T-cell (primary cell): ENCODE results near the gene CAPRIN1. TPM values are rescaled to one million over a fixed set of nuclear protein-coding genes. Genes with fewer than 3 reads are reported as not detected.

Source experiments
- ATAC-seq, 4 experiments: fragments of 200-7000 bp in 3 of 4; fragments of 150-1000 bp in 1 of 4; cut with Tn5 transposase; replicated peaks in 1 of 4; 1 replicate in 3 of 4; 2 replicates in 1 of 4; pipeline ENCODE4 v1.10.0; 2021; ENCODE audit warnings: moderate library complexity in 3 of 4, mild to moderate bottlenecking in 2 of 4, moderate number of reproducible peaks in 1 of 4
- CTCF ChIA-PET, 2 donors: fragments of 300-600 bp; sonication (Branson Sonifier 250); formaldehyde crosslinking; loops; one replicate each; lab custom pipeline; 2022; ENCODE audit warnings: antibody characterized with exemption in 2 of 2; lab: Charles Lee
- POLR2A ChIA-PET, 2 donors: fragments of 300-600 bp; sonication (Branson Sonifier 250); formaldehyde crosslinking; loops; one replicate each; lab custom pipeline; 2022; ENCODE audit warnings: antibody characterized with exemption in 2 of 2; lab: Charles Lee
- DNase-seq, 35 experiments: peaks; one replicate each; pipeline versions ENCODE4 v3.0.0 to v3.0.0-alpha.2; 2013 to 2023
- H3K27ac ChIP-seq: one replicate; pipeline ENCODE4 v1.5.1; 2013; ENCODE audit warnings: low read length
- H3K27me3 ChIP-seq, 2 experiments: replicated peaks in 1 of 2; 1 replicate in 1 of 2; 2 replicates in 1 of 2; pipeline versions ENCODE4 v1.6.1 to v1.7.0; 2013; ENCODE audit warnings: low read length in 1 of 2, mixed read lengths in 1 of 2; ENCODE audit not compliant: control insufficient read depth in 2 of 2, insufficient read depth in 2 of 2; ENCODE audit errors: extremely low read depth in 1 of 2
- H3K36me3 ChIP-seq, 2 donors: 1 replicate in 1 of 2; 2 replicates in 1 of 2; pipeline versions ENCODE4 v1.6.1 to v1.7.0; 2013; ENCODE audit warnings: low read length in 1 of 2; ENCODE audit not compliant: control insufficient read depth in 2 of 2, insufficient read depth in 1 of 2; ENCODE audit errors: extremely low read depth in 1 of 2
- H3K4me1 ChIP-seq, 2 experiments: 1 replicate in 1 of 2; 2 replicates in 1 of 2; pipeline versions ENCODE4 v1.6.1 to v1.7.0; 2013; ENCODE audit warnings: low read length in 2 of 2, mixed read lengths in 1 of 2; ENCODE audit not compliant: insufficient read depth in 2 of 2, control insufficient read depth in 1 of 2; ENCODE audit errors: extremely low read depth in 1 of 2
- H3K4me3 ChIP-seq, 2 donors: 1 replicate in 1 of 2; 2 replicates in 1 of 2; pipeline versions ENCODE4 v1.5.1 to v1.7.0; 2013; ENCODE audit warnings: mild to moderate bottlenecking in 2 of 2, low read length in 1 of 2, moderate library complexity in 1 of 2; ENCODE audit not compliant: control insufficient read depth in 1 of 2; ENCODE audit errors: extremely low read depth in 1 of 2
- H3K9me3 ChIP-seq: 2 replicates; pipeline ENCODE4 v1.7.0; 2013
- H3K27ac Mint-ChIP-seq, 2 donors: one replicate each; pipeline ENCODE4 v1.8.0; 2020 to 2021; ENCODE audit warnings: mild to moderate bottlenecking in 2 of 2, mixed read lengths in 2 of 2
- H3K27me3 Mint-ChIP-seq, 2 donors: one replicate each; pipeline ENCODE4 v1.8.0; 2021 to 2022; ENCODE audit warnings: mixed read lengths in 2 of 2
- H3K36me3 Mint-ChIP-seq: one replicate; pipeline ENCODE4 v1.8.0; 2021; ENCODE audit warnings: mixed read lengths
- H3K4me1 Mint-ChIP-seq, 3 donors: one replicate each; pipeline ENCODE4 v1.8.0; 2020 to 2022; ENCODE audit warnings: mixed read lengths in 3 of 3, mild to moderate bottlenecking in 1 of 3
- H3K4me3 Mint-ChIP-seq, 3 donors: one replicate each; pipeline ENCODE4 v1.8.0; 2020 to 2022; ENCODE audit warnings: mild to moderate bottlenecking in 3 of 3, mixed read lengths in 3 of 3, moderate library complexity in 3 of 3
- H3K9me3 Mint-ChIP-seq, 3 donors: one replicate each; pipeline ENCODE4 v1.8.0; 2020 to 2022; ENCODE audit warnings: mixed read lengths in 3 of 3
- WGBS: methylation state at CpG from one replicate; pipeline ENCODE4 v1.1.5; 2013; ENCODE audit warnings: missing lambda C conversion rate; ENCODE audit not compliant: insufficient coverage; 5-methylcytosine and 5-hydroxymethylcytosine counted together
- total RNA-seq, 35 experiments: library from RNA in 6 of 35; stranded (reverse) in 6 of 35; fragments of 120-200 nt in 1 of 35; gene quantifications; one replicate each; pipeline versions ENCODE4 v1.2.1 to v1.2.4 and lab custom pipeline; 2013 to 2026

The CAPRIN1 gene
- total RNA-seq (100 to 1,000 TPM; 106 to 148 (median 143) TPM), total RNA-seq (lab: John Stamatoyannopoulos, UW) (134 to 649 (median 246) reads per million in 29 experiments)
- 133 TPM for total RNA-seq (2013)

GRCh38 chr11:34051349-34052035 is at the start of gene CAPRIN1:
Gene CAPRIN1, plus strand, starts transcription at chr11:34051731. Its CDS starts 690 bp downstream, at chr11:34052421.
- H3K27ac Mint-ChIP-seq, result peak within 1 kb of the TSS; percentile 97 to 98
- H3K27me3 Mint-ChIP-seq, result no peaks in the 10 kb centered on the region
- no peaks in the 10 kb centered on the region for H3K27me3 ChIP-seq
- H3K4me3 ChIP-seq, result peak within 1 kb of the TSS; percentile 82 to 93
- H3K9me3 Mint-ChIP-seq, result no peaks in the 10 kb centered on the region
- H3K4me3 Mint-ChIP-seq, result peak within 1 kb of the TSS; percentile 96 to 100 (median 98)
- WGBS, result under 1% methylated on average over 58 of the region's 64 CpGs
- peaks cover 0 to 5% of the 10 kb centered on the region in 2 donors for H3K36me3 ChIP-seq
- ChIA-PET POLR2A (interaction anchor here (0.5 to 1.0 kb wide), 6 partner anchors 26 to 1175 kb away, joined by 3 read pairs; partner anchors contain the start of gene NAT10 (in 1 of the 2)), CTCF (interaction anchor here in 1 of 2 donors (0.7 to 1.2 kb wide), 4 partner anchors 54 to 1287 kb away, joined by 3 to 9 read pairs (median 6); partner anchors contain the start of gene NAT10)
- H3K4me1 Mint-ChIP-seq, result peaks cover 24 to 39% (median 33%) of the 10 kb centered on the region in 3 donors
- H3K27ac ChIP-seq, result peak within 1 kb of the TSS; percentile 98
- ATAC-seq, result peak; percentile 79 to 85 (median 81)
- no peaks in the 10 kb centered on the region for H3K9me3 ChIP-seq
- no peaks in the 10 kb centered on the region for H3K36me3 Mint-ChIP-seq
- peak; percentile 70 to 90 (median 81) for DNase-seq
- peaks cover 17 to 22% of the 10 kb centered on the region in 2 experiments for H3K4me1 ChIP-seq

- WGBS, result 87% methylated on average over 2 of the region's 4 CpGs
- no peak for DNase-seq
These were observed 49.1 kb upstream of the CAPRIN1 start for GRCh38 chr11:34002420-34002819.

GRCh38 chr11:34004236-34004635 is 47.3 kb upstream of the CAPRIN1 start:
- Histone ChIP-seq H3K27ac (no peak overlapping the region), H3K4me3 (no peak overlapping the region), H3K27me3 (peaks cover 0 to 18% of the 10 kb centered on the region in 2 experiments), H3K36me3 (no peaks in the 10 kb centered on the region), H3K4me1 (no peaks in the 10 kb centered on the region), H3K9me3 (no peaks in the 10 kb centered on the region)
- no peak for ATAC-seq
- no peaks in the 10 kb centered on the region for H3K9me3 Mint-ChIP-seq
- no peaks in the 10 kb centered on the region for H3K36me3 Mint-ChIP-seq
- DNase-seq, result no peak
- H3K27me3 Mint-ChIP-seq, result peaks cover 16 to 25% of the 10 kb centered on the region in 2 donors
- no peak overlapping the region for H3K4me3 Mint-ChIP-seq
- H3K27ac Mint-ChIP-seq, result no peak overlapping the region
- CTCF ChIA-PET, result interaction anchor here in 1 of 2 donors (0.6 to 1.0 kb wide), 3 partner anchors 16 to 456 kb away, joined by 3 to 7 read pairs (median 6); no protein-coding TSS in a partner anchor
- POLR2A ChIA-PET, result no interaction called here
- WGBS, result no CpG with 5 or more reads among the region's 3 CpGs
- no peaks in the 10 kb centered on the region for H3K4me1 Mint-ChIP-seq

More at GRCh38 chr11:34002420-34002819, 49.1 kb upstream of the CAPRIN1 start:
- no peak overlapping the region for H3K4me3 ChIP-seq
- ChIA-PET CTCF (no interaction called here), POLR2A (no interaction called here)
- no peak for ATAC-seq
- no peaks in the 10 kb centered on the region for H3K36me3 ChIP-seq
- H3K9me3 ChIP-seq, result no peaks in the 10 kb centered on the region
- H3K36me3 Mint-ChIP-seq, result no peaks in the 10 kb centered on the region
- H3K4me1 Mint-ChIP-seq, result peaks cover 2% of the 10 kb centered on the region in 3 donors
- H3K4me1 ChIP-seq, result no peaks in the 10 kb centered on the region
- H3K9me3 Mint-ChIP-seq, result no peaks in the 10 kb centered on the region
- no peak overlapping the region for H3K27ac Mint-ChIP-seq
- peaks cover 0 to 20% of the 10 kb centered on the region in 2 experiments for H3K27me3 ChIP-seq
- no peak overlapping the region for H3K4me3 Mint-ChIP-seq
- peaks cover 24 to 30% of the 10 kb centered on the region in 2 donors for H3K27me3 Mint-ChIP-seq
- no peak overlapping the region for H3K27ac ChIP-seq

DNA sequence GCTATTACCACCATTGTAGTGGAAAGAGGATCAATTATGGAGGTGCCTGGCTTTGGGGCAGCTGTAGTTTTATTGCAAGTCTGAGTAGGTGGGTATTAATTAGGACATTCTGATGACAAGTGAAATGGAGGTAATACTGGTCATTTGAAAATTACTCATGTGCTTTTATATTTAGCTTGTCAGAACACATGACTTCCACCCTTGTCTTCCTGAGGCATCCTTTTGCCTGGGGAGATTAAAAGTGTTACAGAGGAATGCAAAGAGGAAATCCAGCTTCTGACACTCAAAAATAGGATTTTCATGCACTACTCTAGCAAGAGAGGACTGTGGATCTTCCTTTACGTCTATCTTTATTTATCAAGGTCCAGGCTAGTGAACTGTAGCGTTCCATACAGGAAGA is 44.7 kb upstream of the CAPRIN1 start:
- Mint-ChIP-seq H3K36me3 (no peaks in the 10 kb centered on the region), H3K4me1 (no peaks in the 10 kb centered on the region), H3K4me3 (no peak overlapping the region), H3K27ac (no peak overlapping the region), H3K27me3 (peaks cover 9 to 17% of the 10 kb centered on the region in 2 donors), H3K9me3 (no peaks in the 10 kb centered on the region)
- Histone ChIP-seq H3K9me3 (no peaks in the 10 kb centered on the region), H3K27me3 (peaks cover 0 to 12% of the 10 kb centered on the region in 2 experiments), H3K27ac (no peak overlapping the region), H3K36me3 (no peaks in the 10 kb centered on the region), H3K4me3 (no peak overlapping the region), H3K4me1 (no peaks in the 10 kb centered on the region)
- ATAC-seq (no peak), DNase-seq (no peak)
- 63% methylated on average over 2 of the region's 2 CpGs for WGBS
- ChIA-PET POLR2A (no interaction called here), CTCF (interaction anchor here (0.5 to 1.0 kb wide), 2 partner anchors 40 to 237 kb away, joined by 3 read pairs; no protein-coding TSS in a partner anchor)

DNA sequence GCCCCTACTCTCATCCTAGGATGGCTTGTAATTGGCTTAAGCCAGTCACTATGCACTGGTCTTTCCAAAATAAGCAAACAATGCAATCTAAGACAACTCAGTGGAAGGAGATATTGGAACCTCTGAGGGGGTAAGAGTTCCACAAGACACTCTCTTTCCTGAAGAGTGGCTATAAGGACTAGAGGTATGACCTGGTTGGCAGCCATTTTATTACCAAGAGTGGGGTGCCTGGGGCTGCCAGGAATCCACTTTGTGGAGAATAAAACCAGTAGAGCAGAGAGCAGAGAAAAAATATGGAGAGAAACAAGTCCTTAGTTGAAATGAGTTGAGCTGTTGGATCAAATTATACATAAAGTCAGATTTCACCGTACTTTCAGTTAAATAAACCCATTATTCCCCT is 38.8 kb upstream of the CAPRIN1 start:
- no peak for DNase-seq
- POLR2A ChIA-PET, result no interaction called here
- peaks cover 0 to 11% of the 10 kb centered on the region in 2 experiments for H3K27me3 ChIP-seq
- no peaks in the 10 kb centered on the region for H3K4me1 Mint-ChIP-seq
- H3K27ac Mint-ChIP-seq, result no peak overlapping the region
- H3K9me3 ChIP-seq, result no peaks in the 10 kb centered on the region
- no peak overlapping the region for H3K4me3 Mint-ChIP-seq
- WGBS, result no CpG with 5 or more reads among the region's 1 CpG
- H3K27ac ChIP-seq, result no peak overlapping the region
- H3K36me3 Mint-ChIP-seq, result no peaks in the 10 kb centered on the region
- H3K4me3 ChIP-seq, result no peak overlapping the region
- CTCF ChIA-PET, result interaction anchor here in 1 of 2 donors (0.6 kb wide), 1 partner anchor 161 kb away, joined by 4 read pairs; no protein-coding TSS in a partner anchor
- H3K36me3 ChIP-seq, result no peaks in the 10 kb centered on the region
- H3K9me3 Mint-ChIP-seq, result no peaks in the 10 kb centered on the region
- no peak for ATAC-seq
- H3K4me1 ChIP-seq, result no peaks in the 10 kb centered on the region
- peaks cover 0 to 16% of the 10 kb centered on the region in 2 donors for H3K27me3 Mint-ChIP-seq

DNA sequence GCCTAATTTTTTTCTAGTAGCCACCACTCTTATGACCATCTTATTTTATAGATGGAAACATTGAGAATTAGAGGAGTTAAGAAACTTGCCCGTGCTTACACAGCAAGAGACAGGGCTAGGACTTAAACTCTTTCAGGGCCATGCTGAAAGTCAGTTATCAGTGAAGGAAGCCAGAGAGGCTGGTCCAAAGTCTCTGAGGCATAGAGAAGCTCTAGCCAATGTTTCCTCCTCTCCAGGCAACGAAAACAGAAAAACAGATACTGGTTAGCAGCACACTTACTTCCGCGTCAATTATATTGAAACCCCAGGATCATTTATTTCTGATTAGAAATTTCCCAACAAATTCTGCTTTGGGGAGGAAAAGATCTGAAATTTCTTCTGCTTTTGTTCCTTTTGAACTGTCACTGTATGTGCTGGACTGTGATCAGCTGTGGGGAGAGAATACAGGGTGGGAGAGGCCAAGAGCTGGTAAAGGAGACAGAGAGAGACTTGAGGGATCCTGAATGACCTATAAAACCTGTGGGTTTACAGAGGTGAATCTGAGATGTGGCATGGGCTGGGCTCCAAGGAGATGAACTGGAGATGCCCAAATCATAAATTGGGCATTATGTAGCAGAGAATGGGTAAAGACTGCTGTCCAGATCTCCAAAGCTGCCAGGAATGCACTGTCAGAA is 37.5 kb upstream of the CAPRIN1 start:
- CTCF ChIA-PET, result interaction anchor here in 1 of 2 donors (1.0 kb wide), 1 partner anchor 34 kb away, joined by 4 read pairs; no protein-coding TSS in a partner anchor
- Mint-ChIP-seq H3K4me3 (no peak overlapping the region), H3K27ac (no peak overlapping the region), H3K9me3 (no peaks in the 10 kb centered on the region), H3K36me3 (no peaks in the 10 kb centered on the region), H3K4me1 (no peaks in the 10 kb centered on the region), H3K27me3 (peaks cover 0 to 12% of the 10 kb centered on the region in 2 donors)
- POLR2A ChIA-PET, result no interaction called here
- DNase-seq (no peak), ATAC-seq (no peak)
- Histone ChIP-seq H3K36me3 (no peaks in the 10 kb centered on the region), H3K27ac (no peak overlapping the region), H3K4me1 (no peaks in the 10 kb centered on the region), H3K9me3 (no peaks in the 10 kb centered on the region), H3K4me3 (no peak overlapping the region), H3K27me3 (peaks cover 0 to 7% of the 10 kb centered on the region in 2 experiments)
- WGBS, result 100% methylated on average over 2 of the region's 4 CpGs
